Measurements from ENCODE around the gene TNNT1.
A peak's percentile ranks its signal among the peaks of the same experiment; 100 is the strongest.

DNA sequence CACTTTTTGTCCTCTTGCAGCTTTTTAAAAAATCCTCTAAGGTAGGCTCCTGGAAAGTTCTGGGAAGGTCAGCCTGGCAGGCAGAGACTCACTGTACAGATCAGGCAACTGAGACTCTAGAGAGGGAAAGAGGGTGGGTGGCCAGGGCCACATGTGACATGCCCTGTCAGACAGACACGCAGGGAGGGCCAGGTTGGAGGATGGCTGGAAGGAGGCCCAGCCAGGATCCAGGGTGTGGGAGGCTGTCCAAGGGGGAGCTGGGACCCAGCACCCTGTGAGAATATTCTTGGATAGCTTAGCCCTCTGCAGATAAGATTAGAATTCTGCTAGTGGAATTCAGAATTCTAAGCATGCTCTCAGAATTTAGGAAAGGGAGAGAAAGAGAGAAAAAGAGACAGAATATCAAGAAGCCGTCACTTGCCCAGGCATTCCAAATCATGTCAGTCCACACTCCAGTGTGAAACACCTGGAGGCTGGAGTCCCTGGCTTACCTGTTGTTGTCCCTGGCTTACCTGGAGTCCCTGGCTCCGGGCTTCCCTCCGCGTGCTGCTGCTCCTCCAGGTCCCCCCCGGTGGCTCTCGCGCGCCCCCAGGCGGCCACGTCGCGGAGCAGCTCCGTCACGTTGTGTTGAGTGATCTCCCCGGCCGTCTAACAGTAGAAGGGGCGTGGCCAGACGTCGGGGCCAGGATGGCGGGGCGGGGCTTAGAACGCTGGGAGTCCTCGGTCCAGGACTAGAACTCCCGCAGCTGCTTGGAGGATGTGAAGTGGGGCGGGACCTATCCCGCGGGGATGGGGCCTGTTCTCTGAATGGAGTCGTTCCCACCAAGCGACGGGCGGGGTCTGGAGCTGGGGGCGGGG, 11.4 kb upstream of the TNNT1 start:
- peak; percentile 70 to 87 (median 84) for TF ChIP-seq CTCF (IDR thresholded peaks at IDR 0.05)
- TF ChIP-seq POLR2A (IDR thresholded peaks at IDR 0.05): no peak
- no peak for TF ChIP-seq POLR2AphosphoS5 (IDR thresholded peaks at IDR 0.05)

Data from transverse colon (tissue), 4 donors.